NCI-H345 (cell line): ENCODE data around the gene SNX11.

Experiments used
- DNase-seq: peaks from one replicate; lab custom pipeline; 2025; lab: John Stamatoyannopoulos, UW

The SNX11 gene

DNA sequence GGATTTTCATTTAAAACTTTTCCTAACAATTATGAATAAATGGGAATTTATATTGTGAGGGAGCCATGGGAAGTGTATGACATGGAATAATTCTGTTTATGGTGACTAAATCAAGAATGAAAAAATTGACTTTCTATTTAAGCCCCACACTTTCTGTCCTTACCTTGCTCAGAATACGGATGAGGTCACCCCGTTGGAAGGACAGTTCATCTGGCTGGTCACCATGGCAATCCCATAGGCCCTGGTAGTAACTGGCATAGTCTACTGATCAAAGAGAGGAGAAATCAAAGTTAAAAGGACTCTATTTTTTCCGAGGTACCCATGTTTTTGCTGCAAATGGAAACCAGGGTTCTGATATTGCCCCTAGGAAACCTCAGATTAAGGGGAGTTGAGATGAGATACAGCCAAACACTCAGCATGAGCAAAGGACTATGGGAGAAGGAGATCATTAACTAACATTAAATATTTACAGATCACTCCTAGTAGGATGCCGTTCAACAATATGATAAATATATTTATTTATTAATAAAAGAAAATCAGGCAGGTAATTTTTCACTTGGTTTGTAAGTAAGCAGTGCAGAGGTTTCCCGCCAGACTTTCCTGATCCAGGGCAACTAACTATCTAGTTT is 54.9 kb downstream of the SNX11 start:
- DNase-seq, result no peak

DNA sequence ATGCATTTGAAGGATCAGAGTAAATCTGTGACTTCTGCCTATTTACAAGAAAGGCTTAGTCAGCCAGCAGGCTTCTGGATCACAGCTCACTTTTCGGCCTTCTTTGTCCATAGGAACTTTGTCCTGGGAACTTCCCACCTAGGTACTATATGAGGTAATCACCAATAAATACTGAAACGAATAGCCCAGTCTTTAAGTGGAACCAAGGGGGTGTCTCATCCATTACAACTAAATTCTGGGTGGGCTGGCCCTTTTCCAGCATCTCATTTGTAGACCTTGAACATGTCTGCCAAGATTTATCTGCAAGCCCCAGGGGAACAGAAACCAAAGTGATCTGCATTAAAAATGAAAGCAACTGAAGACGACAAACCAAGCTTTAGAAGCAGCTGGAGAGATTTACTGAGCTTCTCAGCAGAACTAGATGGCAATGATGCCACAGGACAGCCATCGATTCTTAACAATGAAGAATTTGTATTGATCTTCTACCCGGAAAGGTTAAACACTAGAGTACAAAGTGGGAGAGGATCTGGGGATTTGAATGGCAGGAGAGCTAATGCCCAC is 55.5 kb downstream of the SNX11 start:
- DNase-seq, result no peak

DNA sequence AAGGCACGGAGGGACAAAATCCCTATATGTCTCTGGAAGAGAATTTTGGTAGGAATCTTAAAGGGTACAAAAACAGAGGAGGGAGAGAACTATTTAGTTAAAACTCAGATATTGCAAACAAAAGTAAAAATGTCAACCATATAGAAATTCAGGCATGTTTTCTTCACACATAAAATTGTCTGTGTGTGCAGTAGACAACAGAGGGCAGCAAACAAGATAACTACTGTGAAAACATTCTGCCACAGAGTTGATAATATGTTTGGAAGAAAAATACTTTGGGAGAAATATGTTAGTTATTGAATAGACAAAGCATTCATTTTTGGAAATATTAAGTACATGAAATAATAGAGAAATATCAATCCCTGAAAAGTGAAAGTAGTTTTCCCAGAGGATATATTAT is 56.2 kb downstream of the SNX11 start:
- no peak for DNase-seq

DNA sequence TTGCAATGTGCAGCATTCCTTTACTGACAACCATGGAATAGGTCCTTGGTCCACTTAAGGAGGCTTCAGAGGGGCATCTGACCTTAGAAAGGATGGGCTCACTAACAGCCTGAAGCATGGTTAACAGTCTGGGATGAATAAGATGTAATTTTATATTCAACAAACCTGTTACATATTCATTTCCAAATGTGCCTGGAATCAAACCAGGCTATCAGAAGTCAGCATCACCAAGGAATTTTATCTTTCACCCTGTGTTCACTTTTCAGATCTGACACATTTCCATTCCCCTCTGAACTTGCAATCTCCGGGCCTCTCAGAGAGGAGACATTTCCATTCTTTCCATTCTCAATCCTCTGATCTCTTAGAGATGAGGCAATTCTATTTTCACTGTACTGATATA is 62.4 kb downstream of the SNX11 start:
- DNase-seq, result no peak
